ENCODE data around the gene NLRC3.
"Not testable (repeated sequence)": the region's sequence is repeated elsewhere in the genome, so short reads cannot be mapped to it uniquely, and the experiment has no call there.

Gene NLRC3

GRCh38 chr16:3501412-3501761 lies 75.8 kb downstream of the NLRC3 start:
- not testable (repeated sequence) for H3K27me3 ChIP-seq (ENCODE audit: control insufficient read depth, insufficient read depth, low read length); H3K36me3 ChIP-seq (ENCODE audit: insufficient read depth, low read length); H3K4me1 ChIP-seq (ENCODE audit: control insufficient read depth, insufficient read depth, low read length); H3K9me3 ChIP-seq (replicated peaks; ENCODE audit: low read length)
- H3K4me2 ChIP-seq (ENCODE audit: low read length), result peak overlapping the region; percentile 86
- H3K9ac ChIP-seq (ENCODE audit: low read depth, low read length), result peak overlapping the region; percentile 87
- H3K4me3 ChIP-seq (ENCODE audit: low read length), result peak overlapping the region; percentile 95

- H3K9me3 ChIP-seq (replicated peaks; ENCODE audit: low read length), result no peaks in the 10 kb centered on the region
- H3K27me3 ChIP-seq (ENCODE audit: control insufficient read depth, insufficient read depth, low read length), result no peaks in the 10 kb centered on the region
- no peak overlapping the region for H3K4me2 ChIP-seq (ENCODE audit: low read length)
- H3K36me3 ChIP-seq (ENCODE audit: insufficient read depth, low read length), result no peaks in the 10 kb centered on the region
- peaks cover 10% of the 10 kb centered on the region for H3K4me1 ChIP-seq (ENCODE audit: control insufficient read depth, insufficient read depth, low read length)
- no peak overlapping the region for H3K4me3 ChIP-seq (ENCODE audit: low read length)
- no peak overlapping the region for H3K9ac ChIP-seq (ENCODE audit: low read depth, low read length)
Measured at GRCh38 chr16:3498988-3499387, 78.2 kb downstream of the NLRC3 start.

- no peaks in the 10 kb centered on the region for H3K36me3 ChIP-seq (ENCODE audit: insufficient read depth, low read length)
- H3K27me3 ChIP-seq (ENCODE audit: control insufficient read depth, insufficient read depth, low read length), result no peaks in the 10 kb centered on the region
- H3K4me2 ChIP-seq (ENCODE audit: low read length), result no peak overlapping the region
- no peaks in the 10 kb centered on the region for H3K9me3 ChIP-seq (replicated peaks; ENCODE audit: low read length)
- no peak overlapping the region for H3K9ac ChIP-seq (ENCODE audit: low read depth, low read length)
- no peak overlapping the region for H3K4me3 ChIP-seq (ENCODE audit: low read length)
- H3K4me1 ChIP-seq (ENCODE audit: control insufficient read depth, insufficient read depth, low read length), result peaks cover 10% of the 10 kb centered on the region
Measured at GRCh38 chr16:3497771-3498170, 79.4 kb downstream of the NLRC3 start.

- no peak overlapping the region for H3K9ac ChIP-seq (ENCODE audit: low read depth, low read length)
- H3K4me3 ChIP-seq (ENCODE audit: low read length), result no peak overlapping the region
- no peaks in the 10 kb centered on the region for H3K4me1 ChIP-seq (ENCODE audit: control insufficient read depth, insufficient read depth, low read length)
- no peak overlapping the region for H3K4me2 ChIP-seq (ENCODE audit: low read length)
- H3K27me3 ChIP-seq (ENCODE audit: control insufficient read depth, insufficient read depth, low read length), result no peaks in the 10 kb centered on the region
- H3K9me3 ChIP-seq (replicated peaks; ENCODE audit: low read length), result no peaks in the 10 kb centered on the region
- no peaks in the 10 kb centered on the region for H3K36me3 ChIP-seq (ENCODE audit: insufficient read depth, low read length)
Measured at GRCh38 chr16:3496386-3496785, 80.8 kb downstream of the NLRC3 start.

- H3K9ac ChIP-seq (ENCODE audit: low read depth, low read length), result no peak within 1 kb of the TSS
- H3K9me3 ChIP-seq (replicated peaks; ENCODE audit: low read length), result no peaks in the 10 kb centered on the region
- no peaks in the 10 kb centered on the region for H3K4me1 ChIP-seq (ENCODE audit: control insufficient read depth, insufficient read depth, low read length)
- no peaks in the 10 kb centered on the region for H3K36me3 ChIP-seq (ENCODE audit: insufficient read depth, low read length)
- no peak within 1 kb of the TSS for H3K4me2 ChIP-seq (ENCODE audit: low read length)
- no peaks in the 10 kb centered on the region for H3K27me3 ChIP-seq (ENCODE audit: control insufficient read depth, insufficient read depth, low read length)
- no peak within 1 kb of the TSS for H3K4me3 ChIP-seq (ENCODE audit: low read length)
Measured at GRCh38 chr16:3495176-3495575, 82.0 kb downstream of the NLRC3 start, which contains the start of gene C16orf90. TSS of gene C16orf90 (minus strand) at chr16:3495489. CDS start at chr16:3495421, 68 bp downstream.

GRCh38 chr16:3494386-3494973 lies 82.7 kb downstream of the NLRC3 start:
- no peak overlapping the region for H3K9ac ChIP-seq (ENCODE audit: low read depth, low read length)

GRCh38 chr16:3492356-3492755 lies 84.8 kb downstream of the NLRC3 start:
- peaks cover 8% of the 10 kb centered on the region for H3K36me3 ChIP-seq (ENCODE audit: insufficient read depth, low read length)
- H3K4me3 ChIP-seq (ENCODE audit: low read length), result no peak overlapping the region
- H3K4me2 ChIP-seq (ENCODE audit: low read length), result no peak overlapping the region
- no peaks in the 10 kb centered on the region for H3K9me3 ChIP-seq (replicated peaks; ENCODE audit: low read length)
- no peaks in the 10 kb centered on the region for H3K4me1 ChIP-seq (ENCODE audit: control insufficient read depth, insufficient read depth, low read length)
- H3K27me3 ChIP-seq (ENCODE audit: control insufficient read depth, insufficient read depth, low read length), result no peaks in the 10 kb centered on the region
- H3K9ac ChIP-seq (ENCODE audit: low read depth, low read length), result no peak overlapping the region

More at GRCh38 chr16:3494386-3494973, 82.7 kb downstream of the NLRC3 start:
- Histone ChIP-seq H3K36me3 (ENCODE audit: insufficient read depth, low read length) (no peaks in the 10 kb centered on the region), H3K9me3 (replicated peaks; ENCODE audit: low read length) (no peaks in the 10 kb centered on the region), H3K27me3 (ENCODE audit: control insufficient read depth, insufficient read depth, low read length) (no peaks in the 10 kb centered on the region), H3K4me1 (ENCODE audit: control insufficient read depth, insufficient read depth, low read length) (no peaks in the 10 kb centered on the region), H3K4me3 (ENCODE audit: low read length) (no peak overlapping the region), H3K4me2 (ENCODE audit: low read length) (no peak overlapping the region)

- Histone ChIP-seq H3K9ac (ENCODE audit: low read depth, low read length) (no peak overlapping the region), H3K27me3 (ENCODE audit: control insufficient read depth, insufficient read depth, low read length) (no peaks in the 10 kb centered on the region), H3K36me3 (ENCODE audit: insufficient read depth, low read length) (peaks cover 18% of the 10 kb centered on the region), H3K9me3 (replicated peaks; ENCODE audit: low read length) (no peaks in the 10 kb centered on the region), H3K4me2 (ENCODE audit: low read length) (no peak overlapping the region), H3K4me3 (ENCODE audit: low read length) (no peak overlapping the region), H3K4me1 (ENCODE audit: control insufficient read depth, insufficient read depth, low read length) (no peaks in the 10 kb centered on the region)
Measured at GRCh38 chr16:3490911-3491629, 86.1 kb downstream of the NLRC3 start.
